HepG2 (cell line): ENCODE results near the gene PRR35. TPM values are rescaled to one million over a fixed set of nuclear protein-coding genes. Genes with fewer than 3 reads are reported as not detected.
A peak's percentile ranks its signal among the peaks of the same experiment; 100 is the strongest.

ENCODE experiments used
- AGO1 ChIP-seq: fragments of 200-400 bp; formaldehyde crosslinking; IDR thresholded peaks from 2 replicates; pipeline ENCODE4 v1.6.1; 2017; ENCODE audit warnings: mild to moderate bottlenecking, low read depth, low read length, moderate library complexity; ENCODE audit not compliant: poor library complexity, severe bottlenecking
- DNMT3B ChIP-seq: conservative IDR thresholded peaks from 2 replicates; pipeline ENCODE4 v1.6.1; 2016; ENCODE audit warnings: missing biosample characterization, control low read depth
- EEA1 ChIP-seq: sonication (generic); formaldehyde crosslinking; IDR thresholded peaks from 2 replicates; pipeline ENCODE4 v1.5.1; 2020; ENCODE audit warnings: mild to moderate bottlenecking, missing genetic modification reagents, borderline replicate concordance
- ELF1 ChIP-seq: sonication (generic); formaldehyde crosslinking; IDR thresholded peaks from 2 replicates; pipeline ENCODE4 v1.4.0; 2020; ENCODE audit warnings: missing genetic modification reagents
- GATAD1 ChIP-seq: IDR thresholded peaks from 2 replicates; pipeline ENCODE4 v1.6.1; 2016; ENCODE audit warnings: missing genetic modification reagents, missing compliant biosample characterization
- HNF4A ChIP-seq: sonication (generic); formaldehyde crosslinking; IDR thresholded peaks from 2 replicates; pipeline ENCODE4 v1.4.0; 2020; ENCODE audit warnings: missing genetic modification reagents
- ISX ChIP-seq: sonication (generic); formaldehyde crosslinking; conservative IDR thresholded peaks from 2 replicates; pipeline ENCODE4 v1.5.0; 2020; ENCODE audit warnings: missing genetic modification reagents
- KDM2A ChIP-seq: sonication (generic); formaldehyde crosslinking; IDR thresholded peaks from 2 replicates; pipeline ENCODE4 v1.4.0; 2020; ENCODE audit warnings: low read depth, missing genetic modification reagents, borderline replicate concordance
- MEIS2 ChIP-seq: sonication (generic); formaldehyde crosslinking; IDR thresholded peaks from 2 replicates; pipeline ENCODE4 v1.9.0; 2021; ENCODE audit warnings: mild to moderate bottlenecking, missing genetic modification reagents
- NCOA1 ChIP-seq: sonication (generic); formaldehyde crosslinking; IDR thresholded peaks from 2 replicates; pipeline ENCODE4 v1.9.0; 2021; ENCODE audit warnings: missing genetic modification reagents
- NFYC ChIP-seq: IDR thresholded peaks from 2 replicates; pipeline ENCODE4 v1.6.1; 2016; ENCODE audit warnings: missing genetic modification reagents, missing compliant biosample characterization
- PAF1 ChIP-seq: IDR thresholded peaks from 2 replicates; pipeline ENCODE4 v1.6.1; 2016; ENCODE audit warnings: missing genetic modification reagents, missing compliant biosample characterization
- PHF21A ChIP-seq: sonication (generic); formaldehyde crosslinking; IDR thresholded peaks from 2 replicates; pipeline ENCODE4 v1.5.0; 2020; ENCODE audit warnings: mild to moderate bottlenecking, missing genetic modification reagents
- SAP130 ChIP-seq: IDR thresholded peaks from 2 replicates; pipeline ENCODE4 v1.6.1; 2016; ENCODE audit warnings: low read depth
- SMC3 ChIP-seq: IDR thresholded peaks from 2 replicates; pipeline ENCODE4 v1.6.1; 2011; ENCODE audit warnings: low read length, improper control_type of control experiment
- XBP1 ChIP-seq: sonication (generic); formaldehyde crosslinking; IDR thresholded peaks from 2 replicates; pipeline ENCODE4 v1.5.0; 2020; ENCODE audit warnings: missing genetic modification reagents
- ZFP82 ChIP-seq: sonication (generic); formaldehyde crosslinking; IDR thresholded peaks from 2 replicates; pipeline ENCODE4 v1.5.1; 2020; ENCODE audit warnings: mild to moderate bottlenecking, missing genetic modification reagents, borderline replicate concordance
- ZFYVE20 ChIP-seq: sonication (generic); formaldehyde crosslinking; IDR thresholded peaks from 2 replicates; pipeline ENCODE4 v1.8.0; 2023; ENCODE audit warnings: low read depth, mild to moderate bottlenecking, moderate library complexity, missing genetic modification reagents, borderline replicate concordance
- ZKSCAN8 ChIP-seq: IDR thresholded peaks from 2 replicates; pipeline ENCODE4 v1.6.1; 2016; ENCODE audit warnings: borderline replicate concordance, missing genetic modification reagents, missing compliant biosample characterization
- ZNF232 ChIP-seq: sonication (generic); formaldehyde crosslinking; IDR thresholded peaks from 2 replicates; pipeline ENCODE4 v1.4.0; 2020; ENCODE audit warnings: missing genetic modification reagents, borderline replicate concordance
- ZNF260 ChIP-seq: sonication (generic); formaldehyde crosslinking; IDR thresholded peaks from 2 replicates; pipeline ENCODE4 v1.4.0; 2020; ENCODE audit warnings: missing genetic modification reagents, low read depth, mild to moderate bottlenecking, borderline replicate concordance
- ZNF761 ChIP-seq: sonication (generic); formaldehyde crosslinking; conservative IDR thresholded peaks from 2 replicates; pipeline ENCODE4 v1.4.0; 2020; ENCODE audit warnings: mild to moderate bottlenecking, missing genetic modification reagents
- ZNF773 ChIP-seq: sonication (generic); formaldehyde crosslinking; IDR thresholded peaks from 2 replicates; pipeline ENCODE4 v1.4.0; 2020; ENCODE audit warnings: missing genetic modification reagents, borderline replicate concordance
- ZNF781 ChIP-seq: sonication (generic); formaldehyde crosslinking; IDR thresholded peaks from 2 replicates; pipeline ENCODE4 v1.5.1; 2020; ENCODE audit warnings: borderline replicate concordance, mild to moderate bottlenecking, missing genetic modification reagents; ENCODE audit errors: not compliant biosample characterization
- polyA plus RNA-seq, 8 experiments: library from polyadenylated mRNA; depleted of rRNA in 3 of 8; stranded (reverse) in 7 of 8; unstranded in 1 of 8; fragments of >200 nt; fragmentation: Illumina TruSeq in 4 of 8; extraction: Trizol in 4 of 8; gene quantifications; 2 replicates each; pipeline versions ENCODE4 v1.2.1 to v1.2.3, GENCODE V29; 2011 to 2016; ENCODE audit warnings: low read depth in 4 of 8, missing spikeins in 1 of 8, mixed read lengths in 1 of 8; ENCODE audit not compliant: insufficient read depth in 1 of 8
- total RNA-seq, 5 experiments: library from RNA; depleted of rRNA; stranded (reverse); fragments of >200 nt; fragmentation: Illumina TruSeq; extraction: Trizol; gene quantifications; 2 replicates each; pipeline ENCODE4 v1.2.3, GENCODE V29; 2016; ENCODE audit warnings: low read depth in 1 of 5
- TF ChIP-seq, protein P1 (sequence below), 2 experiments: sonication (generic) in 1 of 2; formaldehyde crosslinking in 1 of 2; IDR thresholded peaks; 2 replicates each; pipeline versions ENCODE4 v1.4.0 to v1.6.1; 2016 to 2020; ENCODE audit warnings: borderline replicate concordance in 1 of 2, low read depth in 1 of 2, mild to moderate bottlenecking in 1 of 2, missing genetic modification reagents in 1 of 2
- TF ChIP-seq, protein P2 (sequence below): sonication (generic); formaldehyde crosslinking; IDR thresholded peaks from 2 replicates; pipeline ENCODE4 v1.8.0; 2023; ENCODE audit warnings: mild to moderate bottlenecking, missing genetic modification reagents

Gene PRR35
- total and polyA plus RNA-seq, 2 of the 13 experiments (the other 11 are each of a cell fraction or from before 2014, with no cell fraction given), result 0.07 to 0.16 TPM

DNA sequence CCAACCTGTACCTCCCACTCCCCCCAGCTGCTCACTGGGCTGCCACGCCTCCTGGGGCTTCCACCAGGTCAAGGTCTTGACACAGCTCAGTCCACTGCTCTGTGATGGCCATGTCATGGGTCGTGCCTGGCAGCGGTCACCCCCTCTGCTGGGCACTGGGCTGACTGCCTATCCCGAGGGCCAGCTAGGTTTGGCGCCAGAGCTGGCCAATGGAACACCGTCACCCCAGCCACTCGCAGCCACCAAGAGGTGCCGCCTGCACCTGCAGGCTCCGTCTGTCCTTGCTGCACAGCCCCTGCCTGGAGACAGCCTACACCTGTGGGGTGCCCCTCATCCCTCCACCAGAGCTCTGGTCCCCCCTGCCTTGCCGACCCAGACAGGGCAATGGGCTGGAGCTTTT is 25.2 kb downstream of the PRR35 start (continued):
- TF ChIP-seq DNMT3B (CRISPR knock-in tag) (no peak), HNF4A (CRISPR knock-in tag) (peak; percentile 20; the same call in 1 of the 2 replicates), MEIS2 (CRISPR knock-in tag) (no peak), GATAD1 (CRISPR knock-in tag) (no peak), ZKSCAN8 (CRISPR knock-in tag) (no peak), NFYC (CRISPR knock-in tag) (peak; percentile 32; the same call in 1 of the 2 replicates), PAF1 (CRISPR knock-in tag) (no peak), ELF1 (CRISPR knock-in tag) (no peak), ZFP82 (no peak), ISX (CRISPR knock-in tag) (no peak), AGO1 (peak; percentile 96), ZNF773 (CRISPR knock-in tag) (no peak), ZNF260 (CRISPR knock-in tag) (no peak), NCOA1 (CRISPR knock-in tag) (no peak), EEA1 (no peak), ZFYVE20 (CRISPR knock-in tag) (no peak), ZNF232 (CRISPR knock-in tag) (no peak), SMC3 (peak; percentile 12; the same call in 1 of the 2 replicates), KDM2A (CRISPR knock-in tag) (peak; percentile 32; the same call in 1 of the 2 replicates), PHF21A (CRISPR knock-in tag) (no peak), ZNF761 (CRISPR knock-in tag) (no peak), ZNF781 (CRISPR knock-in tag) (no peak), SAP130 (CRISPR knock-in tag) (0 out of 2 replicates have a peak, but pooled peaks have one; percentile 30), XBP1 (CRISPR knock-in tag) (no peak)
- TF ChIP-seq, protein P1, sequence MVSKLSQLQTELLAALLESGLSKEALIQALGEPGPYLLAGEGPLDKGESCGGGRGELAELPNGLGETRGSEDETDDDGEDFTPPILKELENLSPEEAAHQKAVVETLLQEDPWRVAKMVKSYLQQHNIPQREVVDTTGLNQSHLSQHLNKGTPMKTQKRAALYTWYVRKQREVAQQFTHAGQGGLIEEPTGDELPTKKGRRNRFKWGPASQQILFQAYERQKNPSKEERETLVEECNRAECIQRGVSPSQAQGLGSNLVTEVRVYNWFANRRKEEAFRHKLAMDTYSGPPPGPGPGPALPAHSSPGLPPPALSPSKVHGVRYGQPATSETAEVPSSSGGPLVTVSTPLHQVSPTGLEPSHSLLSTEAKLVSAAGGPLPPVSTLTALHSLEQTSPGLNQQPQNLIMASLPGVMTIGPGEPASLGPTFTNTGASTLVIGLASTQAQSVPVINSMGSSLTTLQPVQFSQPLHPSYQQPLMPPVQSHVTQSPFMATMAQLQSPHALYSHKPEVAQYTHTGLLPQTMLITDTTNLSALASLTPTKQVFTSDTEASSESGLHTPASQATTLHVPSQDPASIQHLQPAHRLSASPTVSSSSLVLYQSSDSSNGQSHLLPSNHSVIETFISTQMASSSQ (IDR thresholded peaks at IDR 0.05; ENCODE audit: low read depth), result no peak
- TF ChIP-seq, protein P1 (CRISPR knock-in tag; IDR thresholded peaks at IDR 0.05; ENCODE audit: borderline replicate concordance), result no peak
- TF ChIP-seq, protein P2, sequence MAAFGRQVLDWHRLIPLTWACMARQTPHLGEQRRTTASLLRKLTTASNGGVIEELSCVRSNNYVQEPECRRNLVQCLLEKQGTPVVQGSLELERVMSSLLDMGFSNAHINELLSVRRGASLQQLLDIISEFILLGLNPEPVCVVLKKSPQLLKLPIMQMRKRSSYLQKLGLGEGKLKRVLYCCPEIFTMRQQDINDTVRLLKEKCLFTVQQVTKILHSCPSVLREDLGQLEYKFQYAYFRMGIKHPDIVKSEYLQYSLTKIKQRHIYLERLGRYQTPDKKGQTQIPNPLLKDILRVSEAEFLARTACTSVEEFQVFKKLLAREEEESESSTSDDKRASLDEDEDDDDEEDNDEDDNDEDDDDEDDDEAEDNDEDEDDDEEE (CRISPR knock-in tag), result no peak
